ENCODE results near the gene MTOR.

GRCh38 chr1:11174261-11174942, 87.9 kb downstream of the MTOR start:
- TF ChIP-seq, protein P1, sequence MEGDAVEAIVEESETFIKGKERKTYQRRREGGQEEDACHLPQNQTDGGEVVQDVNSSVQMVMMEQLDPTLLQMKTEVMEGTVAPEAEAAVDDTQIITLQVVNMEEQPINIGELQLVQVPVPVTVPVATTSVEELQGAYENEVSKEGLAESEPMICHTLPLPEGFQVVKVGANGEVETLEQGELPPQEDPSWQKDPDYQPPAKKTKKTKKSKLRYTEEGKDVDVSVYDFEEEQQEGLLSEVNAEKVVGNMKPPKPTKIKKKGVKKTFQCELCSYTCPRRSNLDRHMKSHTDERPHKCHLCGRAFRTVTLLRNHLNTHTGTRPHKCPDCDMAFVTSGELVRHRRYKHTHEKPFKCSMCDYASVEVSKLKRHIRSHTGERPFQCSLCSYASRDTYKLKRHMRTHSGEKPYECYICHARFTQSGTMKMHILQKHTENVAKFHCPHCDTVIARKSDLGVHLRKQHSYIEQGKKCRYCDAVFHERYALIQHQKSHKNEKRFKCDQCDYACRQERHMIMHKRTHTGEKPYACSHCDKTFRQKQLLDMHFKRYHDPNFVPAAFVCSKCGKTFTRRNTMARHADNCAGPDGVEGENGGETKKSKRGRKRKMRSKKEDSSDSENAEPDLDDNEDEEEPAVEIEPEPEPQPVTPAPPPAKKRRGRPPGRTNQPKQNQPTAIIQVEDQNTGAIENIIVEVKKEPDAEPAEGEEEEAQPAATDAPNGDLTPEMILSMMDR (IDR thresholded peaks at IDR 0.05; ENCODE audit: low read length): no peak
- TF ChIP-seq EZH2 (optimal IDR thresholded peaks at IDR 0.05; ENCODE audit: low read depth, low read length) (no peak), EZH2phosphoT487 (IDR thresholded peaks at IDR 0.05; ENCODE audit: low read length) (no peak)
